GM18951 (cell line): ENCODE measurements around the gene ERC1.

Source experiments
- POLR2A ChIP-seq: IDR thresholded peaks from 4 replicates; pipeline ENCODE4 v1.6.1; 2011; ENCODE audit warnings: mild to moderate bottlenecking; ENCODE audit not compliant: insufficient read length, insufficient read depth; ENCODE audit errors: extremely low read depth
- in situ Hi-C: fragments of 300-500 bp; cut with MboI; formaldehyde crosslinking; loops from one replicate; pipeline ENCODE4 v1.12.0; 2022; ENCODE audit warnings: low sequenced_read_pairs, mixed read lengths, inconsistent platforms; ENCODE audit not compliant: unreplicated experiment

Gene ERC1

GRCh38 chr12:1536817-1537216 lies 545.8 kb downstream of the ERC1 start:
- TF ChIP-seq POLR2A: no peak

GRCh38 chr12:1539135-1539534 lies 548.1 kb downstream of the ERC1 start:
- in situ Hi-C loops: no loop called here

More at GRCh38 chr12:1536817-1537216, 545.8 kb downstream of the ERC1 start:
- in situ Hi-C loops: no loop called here

GRCh38 chr12:1540690-1541089 lies 549.7 kb downstream of the ERC1 start:
- in situ Hi-C loops: no loop called here
- no peak for TF ChIP-seq POLR2A

More at GRCh38 chr12:1539135-1539534, 548.1 kb downstream of the ERC1 start:
- TF ChIP-seq POLR2A: no peak

GRCh38 chr12:1542599-1542998 lies 551.6 kb downstream of the ERC1 start:
- TF ChIP-seq POLR2A: no peak
- in situ Hi-C loops: no loop called here

- no peak for TF ChIP-seq POLR2A
- in situ Hi-C loops: no loop called here
Measured at GRCh38 chr12:1544996-1545700, 554.1 kb downstream of the ERC1 start.
